GM23338 (cell line): ENCODE results near the gene ST3GAL4. TPM values are rescaled to one million over a fixed set of nuclear protein-coding genes. Genes with fewer than 3 reads are reported as not detected.

Experiments
- ATAC-seq: fragments of 200-7000 bp; cut with Tn5 transposase; 3 replicates; pipeline ENCODE4 v1.9.1; 2020
- DNase-seq: peaks from one replicate; pipeline ENCODE4 v3.0.0-alpha.2; 2015; ENCODE audit warnings: low spot score
- H2AFZ ChIP-seq: fragments of 200-600 bp; sonication (generic); 2 replicates; pipeline ENCODE4 v1.8.0; 2016; ENCODE audit warnings: antibody characterized with exemption, mild to moderate bottlenecking, moderate library complexity
- H3F3A ChIP-seq: fragments of 200-600 bp; sonication (generic); replicated peaks from 2 replicates; pipeline ENCODE4 v1.8.0; 2017; ENCODE audit warnings: antibody characterized with exemption, mixed run types, low read depth
- H3K27ac ChIP-seq: fragments of 200-600 bp; sonication (generic); 2 replicates; pipeline ENCODE4 v1.6.1; 2016; ENCODE audit warnings: low read depth
- H3K27me3 ChIP-seq: fragments of 200-600 bp; sonication (generic); 2 replicates; pipeline ENCODE4 v1.8.0; 2016; ENCODE audit warnings: mild to moderate bottlenecking, mixed run types, moderate library complexity; ENCODE audit not compliant: insufficient read depth
- H3K36me3 ChIP-seq: fragments of 200-600 bp; sonication (generic); 2 replicates; pipeline ENCODE4 v1.8.0; 2016; ENCODE audit warnings: mild to moderate bottlenecking; ENCODE audit not compliant: insufficient read depth
- H3K4me1 ChIP-seq: fragments of 200-600 bp; sonication (generic); 2 replicates; pipeline ENCODE4 v1.8.0; 2016; ENCODE audit warnings: mild to moderate bottlenecking, moderate library complexity; ENCODE audit not compliant: insufficient read depth
- H3K4me2 ChIP-seq: fragments of 200-600 bp; sonication (generic); 2 replicates; pipeline ENCODE4 v1.7.1; 2017; ENCODE audit warnings: mixed run types
- H3K4me3 ChIP-seq: fragments of 200-600 bp; sonication (generic); 2 replicates; pipeline ENCODE4 v1.6.1; 2016; ENCODE audit warnings: mixed run types
- H3K79me2 ChIP-seq: fragments of 200-600 bp; sonication (generic); replicated peaks from 2 replicates; pipeline ENCODE4 v1.8.0; 2017; ENCODE audit warnings: mild to moderate bottlenecking; ENCODE audit not compliant: insufficient read depth
- H3K9me2 ChIP-seq: fragments of 200-600 bp; sonication (generic); 2 replicates; pipeline ENCODE4 v1.8.0; 2017; ENCODE audit not compliant: insufficient read depth
- H4K20me1 ChIP-seq: fragments of 200-600 bp; sonication (generic); replicated peaks from 2 replicates; pipeline ENCODE4 v1.8.0; 2017; ENCODE audit warnings: mild to moderate bottlenecking; ENCODE audit not compliant: insufficient read depth
- H3K27ac Mint-ChIP-seq: 2 replicates; pipeline ENCODE4 v1.8.0; 2020; ENCODE audit warnings: inconsistent platforms, mild to moderate bottlenecking, moderate library complexity, mixed read lengths
- H3K27me3 Mint-ChIP-seq: 3 replicates; pipeline ENCODE4 v1.8.0; 2022; ENCODE audit warnings: low read depth, mild to moderate bottlenecking, moderate library complexity, mixed read lengths, inconsistent platforms; ENCODE audit not compliant: insufficient read depth, poor library complexity
- H3K36me3 Mint-ChIP-seq: 3 replicates; pipeline ENCODE4 v1.8.0; 2021; ENCODE audit warnings: low read depth, mild to moderate bottlenecking, inconsistent platforms, moderate library complexity, mixed read lengths
- H3K4me1 Mint-ChIP-seq: 3 replicates; pipeline ENCODE4 v1.8.0; 2020; ENCODE audit warnings: mild to moderate bottlenecking, inconsistent platforms, mixed read lengths
- H3K4me3 Mint-ChIP-seq: 3 replicates; pipeline ENCODE4 v1.8.0; 2021; ENCODE audit warnings: moderate library complexity, mild to moderate bottlenecking, inconsistent platforms, mixed read lengths
- H3K9me3 Mint-ChIP-seq: 3 replicates; pipeline ENCODE4 v1.8.0; 2020; ENCODE audit warnings: moderate library complexity, mild to moderate bottlenecking, inconsistent platforms, mixed read lengths
- CREB1 ChIP-seq: fragments of 250-450 bp; sonication (Bioruptor Pico); IDR thresholded peaks from 2 replicates; pipeline ENCODE4 v1.5.0; 2020; ENCODE audit warnings: low read depth, mild to moderate bottlenecking, moderate library complexity
- CTCF ChIP-seq, 2 experiments: fragments of 200-600 bp in 1 of 2; sonication (generic) in 1 of 2; conservative IDR thresholded peaks; 2 replicates each; pipeline versions ENCODE4 v1.5.1 to v1.6.1; 2016 to 2017; ENCODE audit warnings: antibody characterized with exemption in 2 of 2, low read depth in 2 of 2, mild to moderate bottlenecking in 2 of 2, moderate library complexity in 1 of 2
- ETS1 ChIP-seq: IDR thresholded peaks from 2 replicates; pipeline ENCODE4 v1.6.1; 2016; ENCODE audit warnings: antibody characterized with exemption
- EZH2 ChIP-seq: fragments of 200-600 bp; sonication (generic); IDR thresholded peaks from one replicate; pipeline ENCODE4 v1.8.0; 2017; ENCODE audit warnings: antibody characterized with exemption, mild to moderate bottlenecking, low read depth; ENCODE audit not compliant: unreplicated experiment
- EZH2phosphoT487 ChIP-seq: fragments of 200-600 bp; sonication (generic); IDR thresholded peaks from one replicate; pipeline ENCODE4 v1.8.1; 2018; ENCODE audit warnings: antibody characterized with exemption; ENCODE audit not compliant: unreplicated experiment
- JUNB ChIP-seq: IDR thresholded peaks from one replicate; pipeline ENCODE4 v1.6.1; 2016; ENCODE audit warnings: antibody characterized with exemption; ENCODE audit not compliant: unreplicated experiment
- NANOG ChIP-seq: IDR thresholded peaks from 2 replicates; pipeline ENCODE4 v1.6.1; 2016; ENCODE audit warnings: antibody characterized with exemption, borderline replicate concordance
- POLR2AphosphoS5 ChIP-seq: IDR thresholded peaks from 2 replicates; pipeline ENCODE4 v1.6.1; 2016; ENCODE audit warnings: antibody characterized with exemption, low read depth
- STAT1 ChIP-seq: IDR thresholded peaks from one replicate; pipeline ENCODE4 v1.6.1; 2016; ENCODE audit warnings: antibody characterized with exemption; ENCODE audit not compliant: unreplicated experiment
- ZNF114 ChIP-seq: fragments of 250-450 bp; sonication (Bioruptor Pico); IDR thresholded peaks from 2 replicates; pipeline ENCODE4 v1.5.0; 2020; ENCODE audit warnings: mild to moderate bottlenecking, moderate library complexity
- ZNF331 ChIP-seq: fragments of 250-450 bp; sonication (Bioruptor Pico); IDR thresholded peaks from 2 replicates; pipeline ENCODE4 v1.5.0; 2020; ENCODE audit warnings: low read depth, mild to moderate bottlenecking, moderate library complexity
- polyA plus RNA-seq: library from polyadenylated mRNA; unstranded; fragments of >200 nt; fragmentation: Nextera tagmentation; extraction: Ambion mirVana; gene quantifications from 2 replicates; pipeline ENCODE4 v1.2.1, GENCODE V29; 2016
- total RNA-seq: library from RNA; depleted of rRNA; stranded (reverse); fragments of >200 nt; shearing (Covaris generic); gene quantifications from 2 replicates; pipeline ENCODE4 v1.2.3, GENCODE V29; 2014
- TF ChIP-seq, protein P1 (sequence below): fragments of 250-450 bp; sonication (Bioruptor Pico); IDR thresholded peaks from 2 replicates; pipeline ENCODE4 v1.5.0; 2020; ENCODE audit warnings: mild to moderate bottlenecking, moderate library complexity
- TF ChIP-seq, protein P2 (sequence below): IDR thresholded peaks from one replicate; pipeline ENCODE4 v1.6.1; 2018; ENCODE audit warnings: antibody characterized with exemption; ENCODE audit not compliant: unreplicated experiment

ST3GAL4 gene
- total and polyA plus RNA-seq, 2 experiments from 2014 or later: 10.1 to 28.0 TPM

DNA sequence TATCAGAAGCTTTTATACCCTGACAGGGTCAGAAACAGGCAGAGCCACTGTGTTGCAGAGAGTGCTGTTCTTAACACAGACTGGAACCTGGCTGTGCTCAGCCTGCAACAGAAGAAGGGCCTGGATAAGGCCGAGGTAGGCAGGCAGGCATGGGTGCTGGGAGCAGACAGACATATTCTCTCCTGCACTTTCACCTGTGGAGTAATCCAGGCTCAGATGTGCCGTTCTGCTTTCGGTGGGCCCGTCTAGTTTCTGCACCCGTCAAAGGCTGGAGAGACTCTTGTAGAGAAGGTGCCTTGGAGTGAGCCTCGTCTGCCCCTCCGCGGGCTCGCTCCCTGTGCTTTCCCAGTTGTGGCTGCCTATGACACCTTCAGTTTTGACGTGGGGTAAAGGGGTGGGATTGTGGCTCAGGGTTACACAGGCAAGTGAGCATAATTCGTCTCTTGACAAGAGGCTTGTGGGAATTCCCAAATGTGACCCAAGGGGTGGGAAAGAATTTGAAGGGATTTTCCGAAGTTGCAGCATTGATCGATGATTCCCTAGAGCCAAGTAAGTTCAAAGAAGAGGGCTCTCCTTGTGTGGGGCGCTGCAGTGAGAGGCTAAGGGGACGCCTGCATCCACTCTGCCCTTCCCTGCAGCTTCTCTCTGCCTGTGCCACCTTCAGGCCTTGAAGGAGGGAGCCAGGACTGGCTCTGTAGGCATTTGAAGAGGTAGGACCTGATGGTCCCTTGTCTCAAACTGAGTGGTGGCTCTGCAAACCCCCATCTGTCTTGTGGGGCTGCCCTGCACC lies 16.2 kb upstream of the ST3GAL4 start:
- Mint-ChIP-seq H3K36me3 (peaks cover 25% of the 10 kb centered on the region), H3K27ac (no peak overlapping the region), H3K27me3 (peaks cover 13% of the 10 kb centered on the region), H3K9me3 (no peaks in the 10 kb centered on the region), H3K4me3 (no peak overlapping the region), H3K4me1 (peaks cover 27% of the 10 kb centered on the region)
- Histone ChIP-seq H3K4me2 (no peak overlapping the region), H3K4me3 (no peak overlapping the region), H3K27ac (no peak overlapping the region), H3K9me2 (no peaks in the 10 kb centered on the region), H2AFZ (no peak overlapping the region), H4K20me1 (no peaks in the 10 kb centered on the region; the same call in 1 of the 2 replicates), H3K79me2 (no peaks in the 10 kb centered on the region), H3K36me3 (no peaks in the 10 kb centered on the region), H3K4me1 (peaks cover 5% of the 10 kb centered on the region), H3F3A (no peaks in the 10 kb centered on the region), H3K27me3 (no peaks in the 10 kb centered on the region)
- DNase-seq (no peak), ATAC-seq (no peak)
- no peak for TF ChIP-seq NANOG
- TF ChIP-seq CTCF (conservative IDR thresholded peaks at IDR 0.05; ENCODE audit: low read depth in 2 of 2): no peak
- TF ChIP-seq POLR2AphosphoS5: no peak
- TF ChIP-seq ZNF114: no peak
- no peak for TF ChIP-seq CREB1
- no peak for TF ChIP-seq ETS1
- TF ChIP-seq ZNF331 (CRISPR knock-in tag): no peak
- no peak for TF ChIP-seq EZH2
- TF ChIP-seq JUNB: no peak
- TF ChIP-seq, protein P1, sequence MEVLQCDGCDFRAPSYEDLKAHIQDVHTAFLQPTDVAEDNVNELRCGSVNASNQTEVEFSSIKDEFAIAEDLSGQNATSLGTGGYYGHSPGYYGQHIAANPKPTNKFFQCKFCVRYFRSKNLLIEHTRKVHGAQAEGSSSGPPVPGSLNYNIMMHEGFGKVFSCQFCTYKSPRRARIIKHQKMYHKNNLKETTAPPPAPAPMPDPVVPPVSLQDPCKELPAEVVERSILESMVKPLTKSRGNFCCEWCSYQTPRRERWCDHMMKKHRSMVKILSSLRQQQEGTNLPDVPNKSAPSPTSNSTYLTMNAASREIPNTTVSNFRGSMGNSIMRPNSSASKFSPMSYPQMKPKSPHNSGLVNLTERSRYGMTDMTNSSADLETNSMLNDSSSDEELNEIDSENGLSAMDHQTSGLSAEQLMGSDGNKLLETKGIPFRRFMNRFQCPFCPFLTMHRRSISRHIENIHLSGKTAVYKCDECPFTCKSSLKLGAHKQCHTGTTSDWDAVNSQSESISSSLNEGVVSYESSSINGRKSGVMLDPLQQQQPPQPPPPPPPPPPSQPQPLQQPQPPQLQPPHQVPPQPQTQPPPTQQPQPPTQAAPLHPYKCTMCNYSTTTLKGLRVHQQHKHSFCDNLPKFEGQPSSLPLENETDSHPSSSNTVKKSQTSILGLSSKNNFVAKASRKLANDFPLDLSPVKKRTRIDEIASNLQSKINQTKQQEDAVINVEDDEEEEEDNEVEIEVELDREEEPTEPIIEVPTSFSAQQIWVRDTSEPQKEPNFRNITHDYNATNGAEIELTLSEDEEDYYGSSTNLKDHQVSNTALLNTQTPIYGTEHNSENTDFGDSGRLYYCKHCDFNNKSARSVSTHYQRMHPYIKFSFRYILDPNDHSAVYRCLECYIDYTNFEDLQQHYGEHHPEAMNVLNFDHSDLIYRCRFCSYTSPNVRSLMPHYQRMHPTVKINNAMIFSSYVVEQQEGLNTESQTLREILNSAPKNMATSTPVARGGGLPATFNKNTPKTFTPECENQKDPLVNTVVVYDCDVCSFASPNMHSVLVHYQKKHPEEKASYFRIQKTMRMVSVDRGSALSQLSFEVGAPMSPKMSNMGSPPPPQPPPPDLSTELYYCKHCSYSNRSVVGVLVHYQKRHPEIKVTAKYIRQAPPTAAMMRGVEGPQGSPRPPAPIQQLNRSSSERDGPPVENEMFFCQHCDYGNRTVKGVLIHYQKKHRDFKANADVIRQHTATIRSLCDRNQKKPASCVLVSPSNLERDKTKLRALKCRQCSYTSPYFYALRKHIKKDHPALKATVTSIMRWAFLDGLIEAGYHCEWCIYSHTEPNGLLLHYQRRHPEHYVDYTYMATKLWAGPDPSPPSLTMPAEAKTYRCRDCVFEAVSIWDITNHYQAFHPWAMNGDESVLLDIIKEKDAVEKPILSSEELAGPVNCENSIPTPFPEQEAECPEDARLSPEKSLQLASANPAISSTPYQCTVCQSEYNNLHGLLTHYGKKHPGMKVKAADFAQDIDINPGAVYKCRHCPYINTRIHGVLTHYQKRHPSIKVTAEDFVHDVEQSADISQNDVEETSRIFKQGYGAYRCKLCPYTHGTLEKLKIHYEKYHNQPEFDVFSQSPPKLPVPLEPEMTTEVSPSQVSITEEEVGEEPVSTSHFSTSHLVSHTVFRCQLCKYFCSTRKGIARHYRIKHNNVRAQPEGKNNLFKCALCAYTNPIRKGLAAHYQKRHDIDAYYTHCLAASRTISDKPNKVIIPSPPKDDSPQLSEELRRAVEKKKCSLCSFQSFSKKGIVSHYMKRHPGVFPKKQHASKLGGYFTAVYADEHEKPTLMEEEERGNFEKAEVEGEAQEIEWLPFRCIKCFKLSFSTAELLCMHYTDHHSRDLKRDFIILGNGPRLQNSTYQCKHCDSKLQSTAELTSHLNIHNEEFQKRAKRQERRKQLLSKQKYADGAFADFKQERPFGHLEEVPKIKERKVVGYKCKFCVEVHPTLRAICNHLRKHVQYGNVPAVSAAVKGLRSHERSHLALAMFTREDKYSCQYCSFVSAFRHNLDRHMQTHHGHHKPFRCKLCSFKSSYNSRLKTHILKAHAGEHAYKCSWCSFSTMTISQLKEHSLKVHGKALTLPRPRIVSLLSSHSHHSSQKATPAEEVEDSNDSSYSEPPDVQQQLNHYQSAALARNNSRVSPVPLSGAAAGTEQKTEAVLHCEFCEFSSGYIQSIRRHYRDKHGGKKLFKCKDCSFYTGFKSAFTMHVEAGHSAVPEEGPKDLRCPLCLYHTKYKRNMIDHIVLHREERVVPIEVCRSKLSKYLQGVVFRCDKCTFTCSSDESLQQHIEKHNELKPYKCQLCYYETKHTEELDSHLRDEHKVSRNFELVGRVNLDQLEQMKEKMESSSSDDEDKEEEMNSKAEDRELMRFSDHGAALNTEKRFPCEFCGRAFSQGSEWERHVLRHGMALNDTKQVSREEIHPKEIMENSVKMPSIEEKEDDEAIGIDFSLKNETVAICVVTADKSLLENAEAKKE (CRISPR knock-in tag): no peak
- TF ChIP-seq, protein P2, sequence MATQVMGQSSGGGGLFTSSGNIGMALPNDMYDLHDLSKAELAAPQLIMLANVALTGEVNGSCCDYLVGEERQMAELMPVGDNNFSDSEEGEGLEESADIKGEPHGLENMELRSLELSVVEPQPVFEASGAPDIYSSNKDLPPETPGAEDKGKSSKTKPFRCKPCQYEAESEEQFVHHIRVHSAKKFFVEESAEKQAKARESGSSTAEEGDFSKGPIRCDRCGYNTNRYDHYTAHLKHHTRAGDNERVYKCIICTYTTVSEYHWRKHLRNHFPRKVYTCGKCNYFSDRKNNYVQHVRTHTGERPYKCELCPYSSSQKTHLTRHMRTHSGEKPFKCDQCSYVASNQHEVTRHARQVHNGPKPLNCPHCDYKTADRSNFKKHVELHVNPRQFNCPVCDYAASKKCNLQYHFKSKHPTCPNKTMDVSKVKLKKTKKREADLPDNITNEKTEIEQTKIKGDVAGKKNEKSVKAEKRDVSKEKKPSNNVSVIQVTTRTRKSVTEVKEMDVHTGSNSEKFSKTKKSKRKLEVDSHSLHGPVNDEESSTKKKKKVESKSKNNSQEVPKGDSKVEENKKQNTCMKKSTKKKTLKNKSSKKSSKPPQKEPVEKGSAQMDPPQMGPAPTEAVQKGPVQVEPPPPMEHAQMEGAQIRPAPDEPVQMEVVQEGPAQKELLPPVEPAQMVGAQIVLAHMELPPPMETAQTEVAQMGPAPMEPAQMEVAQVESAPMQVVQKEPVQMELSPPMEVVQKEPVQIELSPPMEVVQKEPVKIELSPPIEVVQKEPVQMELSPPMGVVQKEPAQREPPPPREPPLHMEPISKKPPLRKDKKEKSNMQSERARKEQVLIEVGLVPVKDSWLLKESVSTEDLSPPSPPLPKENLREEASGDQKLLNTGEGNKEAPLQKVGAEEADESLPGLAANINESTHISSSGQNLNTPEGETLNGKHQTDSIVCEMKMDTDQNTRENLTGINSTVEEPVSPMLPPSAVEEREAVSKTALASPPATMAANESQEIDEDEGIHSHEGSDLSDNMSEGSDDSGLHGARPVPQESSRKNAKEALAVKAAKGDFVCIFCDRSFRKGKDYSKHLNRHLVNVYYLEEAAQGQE: no peak
- no peak for TF ChIP-seq STAT1
- no peak for TF ChIP-seq EZH2phosphoT487
